B cell (primary cell): ENCODE measurements around the gene GPR180. TPM values are rescaled to one million over a fixed set of nuclear protein-coding genes. Genes with fewer than 3 reads are reported as not detected.

Experiments used
- ATAC-seq: fragments of 200-7000 bp; cut with Tn5 transposase; one replicate; pipeline ENCODE4 v1.10.0; 2021; ENCODE audit warnings: low read depth, mild to moderate bottlenecking, moderate number of reproducible peaks, moderate library complexity
- CTCF ChIA-PET: fragments of 350-600 bp; sonication (Branson Sonifier 250); formaldehyde crosslinking; loops from one replicate; lab custom pipeline; 2021; ENCODE audit warnings: antibody characterized with exemption, inconsistent platforms; lab: Charles Lee
- POLR2A ChIA-PET: fragments of 350-600 bp; sonication (Branson Sonifier 250); formaldehyde crosslinking; loops from one replicate; lab custom pipeline; 2021; ENCODE audit warnings: antibody characterized with exemption; lab: Charles Lee
- DNase-seq: peaks from one replicate; pipeline ENCODE4 v3.0.0; 2013
- H2AFZ ChIP-seq: 2 replicates; pipeline ENCODE4 v1.6.1; 2012; ENCODE audit warnings: mild to moderate bottlenecking, low read depth, low read length; ENCODE audit not compliant: insufficient read depth, poor library complexity, severe bottlenecking
- H3K27ac ChIP-seq, 2 donors: 1 replicate in 1 of 2; 2 replicates in 1 of 2; pipeline ENCODE4 v1.5.1; 2012 to 2013; ENCODE audit warnings: low read length in 2 of 2, mild to moderate bottlenecking in 2 of 2, moderate library complexity in 1 of 2
- H3K27me3 ChIP-seq, 4 experiments: fragments of 200-600 bp in 1 of 4; sonication (generic) in 1 of 4; replicated peaks in 1 of 4; 1 replicate in 2 of 4; 2 replicates in 2 of 4; pipeline versions ENCODE4 v1.6.1 to v1.7.0; 2013 to 2016; ENCODE audit warnings: low read length in 3 of 4, mild to moderate bottlenecking in 2 of 4, mixed read lengths in 1 of 4, moderate library complexity in 1 of 4; ENCODE audit not compliant: insufficient read depth in 4 of 4, control insufficient read depth in 3 of 4; ENCODE audit errors: control extremely low read depth in 1 of 4
- H3K36me3 ChIP-seq, 2 experiments: replicated peaks in 1 of 2; 1 replicate in 1 of 2; 2 replicates in 1 of 2; pipeline versions ENCODE4 v1.6.1 to v1.7.1; 2013; ENCODE audit warnings: low read length in 1 of 2; ENCODE audit not compliant: insufficient read depth in 2 of 2, control insufficient read depth in 1 of 2; ENCODE audit errors: control extremely low read depth in 1 of 2, extremely low read depth in 1 of 2
- H3K4me1 ChIP-seq, 2 donors: fragments of 200-600 bp in 1 of 2; sonication (generic) in 1 of 2; 1 replicate in 1 of 2; 2 replicates in 1 of 2; pipeline versions ENCODE4 v1.5.1 to v1.6.1; 2013 to 2017; ENCODE audit warnings: low read length in 2 of 2; ENCODE audit not compliant: control insufficient read depth in 2 of 2, insufficient read depth in 2 of 2
- H3K4me2 ChIP-seq: replicated peaks from 2 replicates; pipeline ENCODE3; 2012; ENCODE audit warnings: mild to moderate bottlenecking, low read depth, low read length; ENCODE audit not compliant: poor library complexity, severe bottlenecking
- H3K4me3 ChIP-seq, 5 experiments: fragments of 200-600 bp in 1 of 5; sonication (generic) in 1 of 5; 1 replicate in 3 of 5; 2 replicates in 2 of 5; pipeline versions ENCODE4 v1.5.1 to v1.7.0; 2011 to 2016; ENCODE audit warnings: low read length in 4 of 5, mild to moderate bottlenecking in 4 of 5, low read depth in 2 of 5, control low read depth in 1 of 5, moderate library complexity in 1 of 5; ENCODE audit not compliant: insufficient read depth in 1 of 5; ENCODE audit errors: control extremely low read depth in 1 of 5, extremely low read depth in 1 of 5
- H3K79me2 ChIP-seq: fragments of 200-600 bp; sonication (generic); one replicate; pipeline ENCODE4 v1.6.0; 2016; ENCODE audit warnings: low read length; ENCODE audit not compliant: control insufficient read depth, insufficient read depth
- H3K9ac ChIP-seq: fragments of 200-600 bp; sonication (generic); 2 replicates; pipeline ENCODE4 v1.6.1; 2017; ENCODE audit warnings: mild to moderate bottlenecking, low read length, moderate library complexity
- H3K9me3 ChIP-seq, 3 donors: one replicate each; pipeline versions ENCODE4 v1.6.1 to v1.7.1; 2013; ENCODE audit warnings: low read length in 2 of 3; ENCODE audit not compliant: control insufficient read depth in 2 of 3, insufficient read depth in 1 of 3; ENCODE audit errors: control extremely low read depth in 1 of 3
- H4K20me1 ChIP-seq: 2 replicates; pipeline ENCODE4 v1.6.0; 2012; ENCODE audit warnings: mild to moderate bottlenecking, low read length; ENCODE audit not compliant: insufficient read depth, control insufficient read depth, poor library complexity, severe bottlenecking
- H3K27ac Mint-ChIP-seq: one replicate; pipeline ENCODE4 v1.8.0; 2021; ENCODE audit warnings: mixed read lengths
- H3K27me3 Mint-ChIP-seq: one replicate; pipeline ENCODE4 v1.8.0; 2021; ENCODE audit warnings: mixed read lengths
- H3K4me1 Mint-ChIP-seq: one replicate; pipeline ENCODE4 v1.8.0; 2021; ENCODE audit warnings: mixed read lengths
- H3K4me3 Mint-ChIP-seq: one replicate; pipeline ENCODE4 v1.8.0; 2021; ENCODE audit warnings: mixed read lengths
- H3K9me3 Mint-ChIP-seq: one replicate; pipeline ENCODE4 v1.8.0; 2022; ENCODE audit warnings: mixed read lengths; ENCODE audit not compliant: insufficient read depth
- EZH2 ChIP-seq: IDR thresholded peaks from 2 replicates; pipeline ENCODE4 v1.6.1; 2012; ENCODE audit warnings: borderline replicate concordance, low read depth, mild to moderate bottlenecking, moderate library complexity, low read length; ENCODE audit not compliant: insufficient read depth, poor library complexity, severe bottlenecking
- WGBS: methylation state at CpG from one replicate; pipeline ENCODE4 v1.1.5; 2013; ENCODE audit warnings: missing lambda C conversion rate; ENCODE audit not compliant: insufficient coverage; 5-methylcytosine and 5-hydroxymethylcytosine counted together
- intact Hi-C: fragments of 100-400 bp; cut with micrococcal nuclease; formaldehyde crosslinking; loops from one replicate; pipeline ENCODE4 v1.10.0; 2022
- polyA plus RNA-seq: library from polyadenylated mRNA; depleted of rRNA; stranded (reverse); fragments of >200 nt; gene quantifications from 2 replicates; pipeline ENCODE4 v1.2.3, GENCODE V29; 2012
- total RNA-seq, 2 donors: library from RNA; stranded (reverse); fragments of 120-200 nt in 1 of 2; gene quantifications; 1 replicate in 1 of 2; 2 replicates in 1 of 2; pipeline versions ENCODE4 v1.2.3 to v1.2.4, GENCODE V29; 2013 to 2022
- TF ChIP-seq, protein P1 (sequence below): fragments of 200-600 bp; IDR thresholded peaks from one replicate; pipeline ENCODE4 v1.8.0; 2022; ENCODE audit warnings: antibody characterized with exemption, mild to moderate bottlenecking

The GPR180 gene
- total and polyA plus RNA-seq, 2 donors (not counting 1 experiment from before 2014, with no cell fraction given), result 1.2 to 4.7 TPM

DNA sequence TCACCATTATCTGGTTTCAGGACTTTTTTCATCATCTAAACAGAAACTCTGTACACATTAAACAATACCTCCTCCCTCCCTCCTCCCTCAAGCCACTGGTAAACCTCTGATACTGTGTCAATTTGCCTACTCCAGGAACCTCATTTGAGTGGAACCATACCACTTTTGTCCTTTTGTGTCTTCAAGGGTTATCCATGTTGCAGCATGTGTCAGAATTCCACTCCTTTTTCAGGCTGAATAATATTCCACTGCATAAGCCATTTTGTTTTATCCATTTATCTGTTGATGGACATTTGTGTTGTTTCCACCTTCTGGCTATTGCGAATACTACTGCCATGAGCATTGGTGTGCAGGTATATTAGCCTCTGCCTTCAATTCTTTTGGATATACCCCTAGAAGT lies 33.2 kb upstream of the GPR180 start:
- Mint-ChIP-seq H3K27ac (no peak overlapping the region), H3K27me3 (no peaks in the 10 kb centered on the region), H3K4me1 (no peaks in the 10 kb centered on the region), H3K4me3 (no peak overlapping the region), H3K9me3 (no peaks in the 10 kb centered on the region)
- H3K4me2 ChIP-seq, result no peak overlapping the region
- ChIA-PET POLR2A (no interaction called here), CTCF (no interaction called here)
- intact Hi-C loops, result no loop called here
- H3K4me1 ChIP-seq, result no peaks in the 10 kb centered on the region
- peaks cover 14 to 29% of the 10 kb centered on the region in 2 experiments for H3K36me3 ChIP-seq
- H3K79me2 ChIP-seq, result no peaks in the 10 kb centered on the region
- no peak overlapping the region for H3K27ac ChIP-seq
- H3K9me3 ChIP-seq, result no peaks in the 10 kb centered on the region
- no peak overlapping the region for H3K4me3 ChIP-seq
- WGBS, result no CpG with 5 or more reads among the region's 1 CpG
- H3K27me3 ChIP-seq, result no peaks in the 10 kb centered on the region
- no peak for ATAC-seq
- TF ChIP-seq, protein P1, sequence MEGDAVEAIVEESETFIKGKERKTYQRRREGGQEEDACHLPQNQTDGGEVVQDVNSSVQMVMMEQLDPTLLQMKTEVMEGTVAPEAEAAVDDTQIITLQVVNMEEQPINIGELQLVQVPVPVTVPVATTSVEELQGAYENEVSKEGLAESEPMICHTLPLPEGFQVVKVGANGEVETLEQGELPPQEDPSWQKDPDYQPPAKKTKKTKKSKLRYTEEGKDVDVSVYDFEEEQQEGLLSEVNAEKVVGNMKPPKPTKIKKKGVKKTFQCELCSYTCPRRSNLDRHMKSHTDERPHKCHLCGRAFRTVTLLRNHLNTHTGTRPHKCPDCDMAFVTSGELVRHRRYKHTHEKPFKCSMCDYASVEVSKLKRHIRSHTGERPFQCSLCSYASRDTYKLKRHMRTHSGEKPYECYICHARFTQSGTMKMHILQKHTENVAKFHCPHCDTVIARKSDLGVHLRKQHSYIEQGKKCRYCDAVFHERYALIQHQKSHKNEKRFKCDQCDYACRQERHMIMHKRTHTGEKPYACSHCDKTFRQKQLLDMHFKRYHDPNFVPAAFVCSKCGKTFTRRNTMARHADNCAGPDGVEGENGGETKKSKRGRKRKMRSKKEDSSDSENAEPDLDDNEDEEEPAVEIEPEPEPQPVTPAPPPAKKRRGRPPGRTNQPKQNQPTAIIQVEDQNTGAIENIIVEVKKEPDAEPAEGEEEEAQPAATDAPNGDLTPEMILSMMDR, result no peak
- TF ChIP-seq EZH2, result no peak
- H3K9ac ChIP-seq, result no peak overlapping the region
- DNase-seq, result no peak
- H4K20me1 ChIP-seq, result no peaks in the 10 kb centered on the region
- H2AFZ ChIP-seq, result no peak overlapping the region

DNA sequence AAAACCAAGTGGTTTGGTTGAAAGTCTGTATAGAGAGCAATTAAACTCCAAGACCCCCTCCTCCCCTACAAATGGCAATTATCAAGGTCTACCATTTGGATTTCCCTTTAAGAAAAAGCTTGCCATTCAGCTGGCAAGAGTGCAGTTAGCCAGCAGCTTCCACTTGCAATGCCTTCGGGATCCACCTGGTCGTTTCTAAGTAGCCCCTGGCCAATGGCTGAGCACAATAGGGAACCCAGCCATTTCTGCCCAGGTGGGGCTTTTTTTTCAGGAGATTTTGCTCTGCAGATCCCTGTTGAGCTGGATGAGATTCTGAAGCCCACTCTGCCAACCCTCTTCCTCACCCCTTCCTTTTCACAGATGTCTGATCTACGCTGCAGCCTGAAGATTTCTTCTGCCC lies 32.0 kb upstream of the GPR180 start:
- Histone ChIP-seq H3K9me3 (no peaks in the 10 kb centered on the region), H3K4me3 (no peak overlapping the region), H3K27me3 (no peaks in the 10 kb centered on the region), H3K36me3 (peaks cover 18 to 38% of the 10 kb centered on the region in 2 experiments), H3K27ac (no peak overlapping the region), H3K4me2 (no peak overlapping the region), H3K4me1 (no peaks in the 10 kb centered on the region), H3K9ac (no peak overlapping the region), H3K79me2 (no peaks in the 10 kb centered on the region), H4K20me1 (no peaks in the 10 kb centered on the region), H2AFZ (no peak overlapping the region)
- ATAC-seq, result no peak
- no peak overlapping the region for H3K27ac Mint-ChIP-seq
- no peak for DNase-seq
- no peaks in the 10 kb centered on the region for H3K9me3 Mint-ChIP-seq
- H3K4me3 Mint-ChIP-seq, result no peak overlapping the region
- H3K4me1 Mint-ChIP-seq, result no peaks in the 10 kb centered on the region
- 94% methylated on average over 3 of the region's 3 CpGs for WGBS
- H3K27me3 Mint-ChIP-seq, result no peaks in the 10 kb centered on the region
- ChIA-PET POLR2A (no interaction called here), CTCF (no interaction called here)
- TF ChIP-seq, protein P1, result no peak
- no peak for TF ChIP-seq EZH2
- intact Hi-C loops, result no loop called here
